Neural cell (in vitro differentiated cells): ENCODE data around the gene OR10P1. TPM values are rescaled to one million over a fixed set of nuclear protein-coding genes. Genes with fewer than 3 reads are reported as not detected.

ENCODE experiments used
- H2AFZ ChIP-seq: fragments of 200-600, 300-800 bp; sonication (generic), shearing (Covaris generic); 2 replicates; pipeline ENCODE4 v1.6.0; 2014; ENCODE audit warnings: low read depth, mild to moderate bottlenecking, antibody characterized with exemption, low read length, moderate library complexity
- H3F3A ChIP-seq: fragments of 200-600 bp; shearing (Covaris generic); 2 replicates; pipeline ENCODE4 v1.6.1; 2016; ENCODE audit warnings: mild to moderate bottlenecking, moderate library complexity, mixed read lengths, antibody characterized with exemption, low read length; ENCODE audit not compliant: insufficient read depth, poor library complexity, severe bottlenecking
- H3K27ac ChIP-seq: fragments of 200-600, 300-800 bp; sonication (generic), shearing (Covaris generic); 2 replicates; pipeline ENCODE4 v1.5.1; 2014; ENCODE audit warnings: mild to moderate bottlenecking, low read length, moderate library complexity
- H3K27me3 ChIP-seq: fragments of 300-800, 200-600 bp; sonication (generic), shearing (Covaris generic); 2 replicates; pipeline ENCODE4 v1.6.0; 2014; ENCODE audit warnings: mild to moderate bottlenecking, low read depth, low read length, moderate library complexity; ENCODE audit not compliant: insufficient read depth
- H3K36me3 ChIP-seq: fragments of 300-800, 200-600 bp; sonication (generic), shearing (Covaris generic); 2 replicates; pipeline ENCODE4 v1.5.1; 2014; ENCODE audit warnings: mild to moderate bottlenecking, antibody characterized with exemption, low read length, moderate library complexity; ENCODE audit not compliant: insufficient read depth
- H3K4me2 ChIP-seq: fragments of 300-800, 200-600 bp; sonication (generic), shearing (Covaris generic); 2 replicates; pipeline ENCODE4 v1.6.0; 2014; ENCODE audit warnings: mild to moderate bottlenecking, low read length
- H3K4me3 ChIP-seq: fragments of 300-800, 200-600 bp; sonication (generic), shearing (Covaris generic); 2 replicates; pipeline ENCODE4 v1.5.1; 2014; ENCODE audit warnings: mild to moderate bottlenecking, low read length, moderate library complexity
- H3K79me2 ChIP-seq: fragments of 200-600 bp; shearing (Covaris generic); replicated peaks from 2 replicates; pipeline ENCODE4 v1.6.0; 2014; ENCODE audit warnings: mild to moderate bottlenecking, low read length, moderate library complexity; ENCODE audit not compliant: insufficient read depth
- H3K9ac ChIP-seq: fragments of 300-800, 200-600 bp; sonication (generic), shearing (Covaris generic); 2 replicates; pipeline ENCODE4 v1.6.1; 2016; ENCODE audit warnings: mild to moderate bottlenecking, low read length, mixed read lengths
- H3K9me2 ChIP-seq: fragments of 200-600 bp; shearing (Covaris generic); 2 replicates; pipeline ENCODE4 v1.6.1; 2016; ENCODE audit warnings: mild to moderate bottlenecking, low read length, mixed read lengths; ENCODE audit not compliant: insufficient read depth
- H3K9me3 ChIP-seq: fragments of 200-600, 300-800 bp; sonication (generic), shearing (Covaris generic); 2 replicates; pipeline ENCODE4 v1.6.1; 2016; ENCODE audit warnings: mild to moderate bottlenecking, mixed run types, low read length, moderate library complexity, mixed read lengths
- H4K20me1 ChIP-seq: fragments of 200-600 bp; shearing (Covaris generic); 2 replicates; pipeline ENCODE4 v1.6.1; 2016; ENCODE audit warnings: mild to moderate bottlenecking, mixed run types; ENCODE audit not compliant: insufficient read depth
- CTCF ChIP-seq: fragments of 450-650 bp; IDR thresholded peaks from 2 replicates; pipeline ENCODE4 v1.5.1; 2014; ENCODE audit warnings: antibody characterized with exemption, mild to moderate bottlenecking, moderate library complexity; ENCODE audit not compliant: poor library complexity, severe bottlenecking
- EP300 ChIP-seq: fragments of 450-650 bp; conservative IDR thresholded peaks from 2 replicates; pipeline ENCODE4 v1.6.1; 2014; ENCODE audit warnings: antibody characterized with exemption, mild to moderate bottlenecking, moderate library complexity; ENCODE audit not compliant: poor library complexity, severe bottlenecking
- EZH2 ChIP-seq: fragments of 200-600, 300-800 bp; shearing (Covaris generic), sonication (generic); IDR thresholded peaks from 2 replicates; pipeline ENCODE4 v1.6.1; 2014; ENCODE audit warnings: antibody characterized with exemption, low read length, borderline replicate concordance, mild to moderate bottlenecking; ENCODE audit not compliant: insufficient read depth, poor library complexity, severe bottlenecking
- MXI1 ChIP-seq: fragments of 450-650 bp; conservative IDR thresholded peaks from 2 replicates; pipeline ENCODE4 v1.6.1; 2014; ENCODE audit warnings: antibody characterized with exemption, mild to moderate bottlenecking; ENCODE audit not compliant: poor library complexity, severe bottlenecking
- POLR2AphosphoS5 ChIP-seq: IDR thresholded peaks from 2 replicates; pipeline ENCODE4 v1.6.1; 2012
- RAD21 ChIP-seq: fragments of 450-650 bp; conservative IDR thresholded peaks from 2 replicates; pipeline ENCODE4 v1.6.1; 2014; ENCODE audit warnings: antibody characterized with exemption, mild to moderate bottlenecking, moderate library complexity
- REST ChIP-seq: IDR thresholded peaks from 2 replicates; pipeline ENCODE4 v1.6.1; 2012; ENCODE audit warnings: borderline replicate concordance
- SMC3 ChIP-seq: fragments of 450-650 bp; conservative IDR thresholded peaks from 2 replicates; pipeline ENCODE4 v1.6.1; 2014; ENCODE audit warnings: antibody characterized with exemption, mild to moderate bottlenecking, moderate library complexity; ENCODE audit not compliant: poor library complexity
- TAF1 ChIP-seq: IDR thresholded peaks from 2 replicates; pipeline ENCODE4 v1.6.1; 2012; ENCODE audit warnings: low read depth
- polyA plus RNA-seq: library from polyadenylated mRNA; depleted of rRNA; stranded (reverse); fragments of >200 nt; gene quantifications from 2 replicates; pipeline ENCODE4 v1.2.3, GENCODE V29; 2014

Gene OR10P1
- polyA plus RNA-seq, 1 donor from 2014 or later: not detected

- Histone ChIP-seq H3K4me3 (no peak overlapping the region), H3K36me3 (no peaks in the 10 kb centered on the region), H3K27me3 (no peaks in the 10 kb centered on the region), H3K9me2 (no peaks in the 10 kb centered on the region), H3K79me2 (no peaks in the 10 kb centered on the region), H3K4me2 (no peak overlapping the region), H3K9ac (no peak overlapping the region), H2AFZ (no peak overlapping the region), H3F3A (no peaks in the 10 kb centered on the region), H4K20me1 (no peaks in the 10 kb centered on the region), H3K27ac (no peak overlapping the region), H3K9me3 (no peaks in the 10 kb centered on the region)
- TF ChIP-seq CTCF (no peak), SMC3 (no peak), RAD21 (no peak), MXI1 (no peak)
These were observed 5.6 kb downstream of the OR10P1 start for GRCh38 chr12:55642267-55642666.

GRCh38 chr12:55642669-55643068 lies 6.0 kb downstream of the OR10P1 start:
- Histone ChIP-seq H3K9me2 (no peaks in the 10 kb centered on the region), H3K9ac (no peak overlapping the region), H3K79me2 (no peaks in the 10 kb centered on the region), H4K20me1 (no peaks in the 10 kb centered on the region), H3K36me3 (no peaks in the 10 kb centered on the region), H3K9me3 (no peaks in the 10 kb centered on the region), H3F3A (no peaks in the 10 kb centered on the region), H3K27ac (no peak overlapping the region), H3K4me3 (no peak overlapping the region), H2AFZ (no peak overlapping the region), H3K27me3 (no peaks in the 10 kb centered on the region), H3K4me2 (no peak overlapping the region)
- no peak for TF ChIP-seq TAF1
- no peak for TF ChIP-seq POLR2AphosphoS5
- no peak for TF ChIP-seq RAD21
- TF ChIP-seq MXI1: no peak
- TF ChIP-seq REST: no peak
- no peak for TF ChIP-seq CTCF
- no peak for TF ChIP-seq EP300
- no peak for TF ChIP-seq SMC3
- TF ChIP-seq EZH2: no peak
